Breast epithelium (tissue), 4 donors: ENCODE data around the gene ZCCHC14. TPM values are rescaled to one million over a fixed set of nuclear protein-coding genes. Genes with fewer than 3 reads are reported as not detected.

Experiments
- DNase-seq, 2 donors: peaks; one replicate each; pipeline ENCODE4 v3.0.0-alpha.2; 2019; ENCODE audit warnings: low spot score in 2 of 2
- H3K27ac ChIP-seq, 2 donors: fragments of 200-600 bp; sonication (generic) in 1 of 2; one replicate each; pipeline ENCODE4 v1.5.1; 2016 to 2019; ENCODE audit warnings: mild to moderate bottlenecking in 1 of 2
- H3K27me3 ChIP-seq, 2 donors: fragments of 200-600 bp; sonication (generic) in 1 of 2; one replicate each; pipeline versions ENCODE4 v1.5.1 to v1.6.0; 2017 to 2019; ENCODE audit warnings: control low read depth in 1 of 2, mild to moderate bottlenecking in 1 of 2
- H3K36me3 ChIP-seq: fragments of 200-600 bp; one replicate; pipeline ENCODE4 v1.5.1; 2019
- H3K4me1 ChIP-seq, 2 donors: fragments of 200-600 bp; sonication (generic); one replicate each; pipeline ENCODE4 v1.5.1; 2016 to 2019; ENCODE audit warnings: control low read depth in 1 of 2
- H3K4me3 ChIP-seq, 3 donors: fragments of 200-600 bp; sonication (generic); 1 replicate in 2 of 3; 2 replicates in 1 of 3; pipeline ENCODE4 v1.5.1; 2016 to 2019; ENCODE audit warnings: mild to moderate bottlenecking in 3 of 3, moderate library complexity in 2 of 3
- H3K9me3 ChIP-seq, 2 donors: fragments of 200-600 bp; sonication (generic) in 1 of 2; one replicate each; pipeline ENCODE4 v1.5.1; 2016 to 2019; ENCODE audit warnings: control low read depth in 1 of 2
- CTCF ChIP-seq, 3 donors: fragments of 450-650 bp; IDR thresholded peaks; one replicate each; pipeline ENCODE4 v1.5.1; 2016 to 2017; ENCODE audit warnings: antibody characterized with exemption in 3 of 3, mild to moderate bottlenecking in 3 of 3, moderate library complexity in 3 of 3
- POLR2A ChIP-seq: fragments of 450-650 bp; IDR thresholded peaks from one replicate; pipeline ENCODE4 v1.6.1; 2016; ENCODE audit warnings: antibody characterized with exemption, mild to moderate bottlenecking, moderate library complexity
- POLR2AphosphoS5 ChIP-seq, 3 donors: sonication (generic); formaldehyde crosslinking; IDR thresholded peaks; one replicate each; pipeline ENCODE4 v1.6.1; 2017; ENCODE audit warnings: antibody characterized with exemption in 3 of 3
- intact Hi-C: fragments of 100-400 bp; cut with DNase I; formaldehyde crosslinking; loops from one replicate; pipeline ENCODE4 v1.15.1; 2023; ENCODE audit warnings: low total_unique reads
- total RNA-seq, 3 donors: library from RNA; depleted of rRNA; stranded (reverse); fragments of >200 nt; gene quantifications; one replicate each; pipeline ENCODE4 v1.1.0, GENCODE V29; 2016

Gene ZCCHC14
- total RNA-seq, 3 donors from 2014 or later = 15.2 to 21.0 (median 18.7) TPM

- intact Hi-C loops = no loop called here
- Histone ChIP-seq H3K27ac (no peak overlapping the region), H3K4me3 (no peak overlapping the region), H3K27me3 (no peaks in the 10 kb centered on the region), H3K36me3 (no peaks in the 10 kb centered on the region), H3K9me3 (no peaks in the 10 kb centered on the region), H3K4me1 (peaks cover 4 to 6% of the 10 kb centered on the region in 2 donors)
- DNase-seq = no peak
- TF ChIP-seq POLR2AphosphoS5 (IDR thresholded peaks at IDR 0.05) (no peak), POLR2A (no peak), CTCF (IDR thresholded peaks at IDR 0.05) (no peak)
Observed at GRCh38 chr16:87372305-87372704, 120.5 kb downstream of the ZCCHC14 start.

- Histone ChIP-seq H3K27ac (peak overlapping the region in 1 of 2 donors; percentile 16), H3K9me3 (no peaks in the 10 kb centered on the region), H3K27me3 (no peaks in the 10 kb centered on the region), H3K36me3 (no peaks in the 10 kb centered on the region), H3K4me1 (peaks cover 4 to 6% of the 10 kb centered on the region in 2 donors), H3K4me3 (no peak overlapping the region)
- intact Hi-C loops = no loop called here
- no peak for DNase-seq
- TF ChIP-seq POLR2A (no peak), CTCF (IDR thresholded peaks at IDR 0.05) (no peak), POLR2AphosphoS5 (IDR thresholded peaks at IDR 0.05) (no peak)
Observed at GRCh38 chr16:87371261-87371866, 121.5 kb downstream of the ZCCHC14 start.

GRCh38 chr16:87369796-87370719 is 122.8 kb downstream of the ZCCHC14 start:
- intact Hi-C loops = no loop called here
- no peak for DNase-seq
- no peaks in the 10 kb centered on the region for H3K9me3 ChIP-seq
- peak overlapping the region in 1 of 3 donors; percentile 3 for H3K4me3 ChIP-seq
- H3K27ac ChIP-seq = peak overlapping the region in 1 of 2 donors; percentile 32
- H3K27me3 ChIP-seq = no peaks in the 10 kb centered on the region
- no peak for TF ChIP-seq POLR2A
- no peak for TF ChIP-seq POLR2AphosphoS5 (IDR thresholded peaks at IDR 0.05)
- no peak for TF ChIP-seq CTCF (IDR thresholded peaks at IDR 0.05)
- no peaks in the 10 kb centered on the region for H3K36me3 ChIP-seq
- H3K4me1 ChIP-seq = peaks cover 4 to 6% of the 10 kb centered on the region in 2 donors

- Histone ChIP-seq H3K4me3 (no peak overlapping the region), H3K36me3 (no peaks in the 10 kb centered on the region), H3K27me3 (no peaks in the 10 kb centered on the region), H3K4me1 (peaks cover 4 to 6% of the 10 kb centered on the region in 2 donors), H3K9me3 (no peaks in the 10 kb centered on the region), H3K27ac (no peak overlapping the region)
- TF ChIP-seq POLR2A (no peak), POLR2AphosphoS5 (IDR thresholded peaks at IDR 0.05) (no peak), CTCF (IDR thresholded peaks at IDR 0.05) (no peak)
- DNase-seq = no peak
- intact Hi-C loops = no loop called here
Observed at GRCh38 chr16:87369117-87369765, 123.6 kb downstream of the ZCCHC14 start.
